ENCODE measurements around the gene HEPACAM.

HEPACAM gene

DNA sequence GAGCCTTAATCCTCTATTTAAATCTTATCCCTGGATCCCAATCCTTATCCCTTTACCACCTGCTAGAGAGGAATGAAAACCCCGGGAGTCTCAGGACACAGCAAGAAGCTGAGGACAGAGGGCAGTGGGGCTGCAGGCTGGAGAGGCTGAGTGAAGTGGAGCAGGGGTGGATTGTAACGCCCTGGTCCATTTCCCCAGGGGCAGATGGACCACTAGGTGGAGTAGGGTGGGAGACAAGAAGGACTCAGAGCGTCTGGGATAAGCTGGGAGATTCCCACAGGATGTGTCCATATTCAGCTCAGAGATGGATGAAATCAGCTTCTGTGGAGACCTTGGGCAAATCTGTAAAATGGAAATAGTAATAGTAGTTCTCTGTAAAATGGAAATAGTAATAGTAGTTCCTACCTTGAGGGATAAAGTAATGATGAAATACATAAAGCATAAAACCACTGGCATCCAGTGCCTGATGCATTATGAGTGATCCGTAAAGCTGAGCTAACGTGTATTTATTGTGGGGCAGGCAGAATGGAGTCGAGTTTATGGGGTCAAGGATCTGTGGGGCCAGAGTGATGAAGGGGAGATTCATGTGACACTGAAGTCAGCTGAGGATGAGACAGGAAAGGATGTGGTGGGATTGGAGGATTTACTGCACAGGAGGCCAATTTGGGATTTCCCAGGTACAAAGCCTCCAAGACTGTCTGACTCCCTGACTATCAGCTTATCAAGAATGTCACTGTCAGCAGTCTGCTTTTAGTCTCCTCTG is 36.3 kb downstream of the HEPACAM start:
- DNase-seq, result no peak

DNA sequence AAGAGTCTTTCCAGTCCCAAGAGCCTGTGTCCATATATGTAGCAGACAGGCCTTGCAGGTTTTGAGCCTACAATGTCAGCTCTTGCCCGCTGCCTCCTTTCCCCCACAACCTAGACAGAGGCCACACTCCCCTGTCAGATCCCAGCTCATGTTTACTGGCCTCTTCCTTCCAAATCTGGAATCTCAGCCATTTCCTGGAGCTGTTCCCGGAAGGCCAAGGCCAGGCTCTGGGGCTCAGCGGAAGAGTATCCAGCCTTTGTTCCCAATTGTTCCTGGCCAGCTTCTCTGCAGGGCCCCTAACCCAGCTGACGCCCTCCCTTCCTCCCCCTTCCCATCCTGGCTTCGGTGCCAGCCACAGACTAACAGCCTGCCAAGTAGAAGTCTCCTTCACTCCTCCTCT is 37.1 kb downstream of the HEPACAM start:
- DNase-seq, result no peak

- DNase-seq, result no peak
Measured at GRCh38 chr11:124898263-124898680, 37.6 kb downstream of the HEPACAM start.

- DNase-seq, result no peak
Measured at GRCh38 chr11:124897674-124898262, 38.1 kb downstream of the HEPACAM start, which contains the start of gene ROBO4. Gene ROBO4, minus strand, starts transcription at chr11:124897865. Its CDS starts 70 bp downstream, at chr11:124897795.

DNA sequence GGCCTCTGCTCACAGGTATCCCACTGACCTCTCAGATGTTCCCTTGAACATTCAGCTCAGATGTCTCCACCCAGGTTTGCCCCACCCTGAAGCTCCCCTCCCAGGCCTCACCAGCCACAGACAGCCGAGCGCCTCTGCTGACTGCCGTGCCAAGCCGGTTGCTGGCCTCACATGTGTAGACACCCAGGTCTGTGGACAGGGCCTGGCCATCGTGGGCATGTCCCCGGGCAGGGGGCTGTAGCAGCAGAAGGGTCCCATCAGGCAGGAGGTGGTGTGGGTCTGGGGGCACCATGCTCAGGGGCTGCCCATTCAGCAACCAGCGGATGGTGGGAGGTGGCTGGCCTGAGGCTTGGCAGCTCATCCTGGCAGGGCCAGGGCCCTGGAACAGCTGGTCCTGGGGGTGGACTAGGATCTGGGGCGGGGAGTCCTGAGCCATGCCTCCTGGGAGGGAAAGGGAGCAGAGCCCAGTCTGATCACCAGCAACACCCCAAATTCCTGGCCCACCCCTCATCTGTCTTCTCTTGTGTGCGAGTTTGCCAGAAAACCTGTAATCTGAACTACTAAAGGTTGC is 38.9 kb downstream of the HEPACAM start:
- DNase-seq, result no peak

GRCh38 chr11:124896071-124896750 is 39.6 kb downstream of the HEPACAM start:
- no peak for DNase-seq

DNA sequence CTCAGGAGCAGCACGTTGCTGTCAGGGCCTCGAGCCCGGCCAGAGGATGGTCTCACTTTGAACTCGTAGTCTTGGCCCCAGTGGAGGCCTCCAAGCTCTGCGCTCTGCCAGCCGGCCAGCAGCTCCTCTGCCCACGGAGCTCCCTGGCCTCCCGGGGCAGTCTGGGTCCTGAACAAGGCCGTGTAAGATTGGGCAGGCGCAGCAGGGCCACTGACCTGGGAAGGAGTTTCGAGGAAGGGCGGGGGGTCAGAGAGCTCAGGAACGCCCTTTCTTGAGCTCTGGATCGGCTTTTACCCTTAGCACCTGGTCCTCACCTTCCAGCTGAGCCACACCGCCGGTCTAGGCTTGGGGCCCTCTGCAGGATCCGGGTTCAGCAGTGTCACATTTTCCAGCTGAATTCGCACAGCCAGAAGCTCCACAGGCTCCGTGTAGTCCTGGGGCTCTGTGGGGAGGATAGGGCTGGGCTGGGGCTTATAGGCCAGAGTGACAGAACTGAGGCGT is 40.3 kb downstream of the HEPACAM start:
- DNase-seq, result no peak

GRCh38 chr11:124894606-124895430 is 41.0 kb downstream of the HEPACAM start:
- no peak for DNase-seq

DNA sequence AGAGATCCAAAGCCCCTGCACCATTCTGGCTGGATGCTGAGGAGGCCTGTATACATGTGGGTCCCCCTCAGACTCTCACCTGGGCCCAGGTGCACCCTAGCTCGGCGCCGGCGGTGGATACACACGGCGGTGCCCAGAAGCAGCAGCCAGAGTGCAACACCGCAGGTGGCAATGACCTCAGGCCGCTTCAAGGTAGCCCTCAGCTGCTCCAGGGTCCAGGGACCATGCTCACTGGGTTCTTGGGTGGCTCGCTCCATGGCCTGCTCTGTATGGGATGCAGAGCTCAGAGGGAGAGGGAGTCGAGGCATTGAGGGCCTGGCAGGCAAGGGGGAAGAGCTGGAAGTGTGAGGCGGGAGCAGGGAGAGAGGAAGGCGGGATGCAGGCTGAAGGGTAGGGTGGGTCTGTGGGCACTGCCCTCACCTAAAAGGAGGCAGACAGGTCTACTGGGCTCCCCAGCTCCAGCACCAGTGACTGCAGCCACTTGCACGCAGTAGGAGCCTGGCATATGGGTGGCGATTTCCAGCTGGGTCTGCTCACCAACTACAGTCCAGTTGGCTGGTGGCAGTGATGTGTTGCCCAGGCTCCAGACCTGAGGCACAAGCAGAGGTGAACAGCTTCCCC is 42.0 kb downstream of the HEPACAM start:
- DNase-seq, result no peak

GRCh38 chr11:124892750-124893454 is 42.9 kb downstream of the HEPACAM start:
- no peak for DNase-seq

DNA sequence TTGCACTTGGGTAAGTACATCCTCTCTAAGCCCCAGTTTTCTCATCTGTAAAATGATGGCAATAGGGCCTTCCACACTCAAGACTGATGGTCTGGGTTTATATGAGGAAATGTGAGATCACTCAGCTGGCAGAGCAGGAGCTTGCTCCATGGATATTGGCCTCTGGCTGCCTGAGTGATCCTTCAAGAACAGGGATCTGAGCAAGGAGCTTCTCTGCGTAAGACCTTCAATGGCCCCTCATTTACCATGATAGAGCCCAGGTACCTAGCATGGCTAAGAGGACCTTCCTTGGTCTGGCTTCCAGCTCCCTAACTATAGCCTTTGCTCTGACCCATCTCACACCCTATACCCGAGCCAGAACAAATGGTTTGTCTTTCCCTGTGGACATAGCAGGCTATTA is 43.7 kb downstream of the HEPACAM start:
- no peak for DNase-seq

- DNase-seq, result no peak
Measured at GRCh38 chr11:124891373-124891861, 44.4 kb downstream of the HEPACAM start.

- DNase-seq, result no peak
Measured at GRCh38 chr11:124890683-124891372, 45.0 kb downstream of the HEPACAM start.

DNA sequence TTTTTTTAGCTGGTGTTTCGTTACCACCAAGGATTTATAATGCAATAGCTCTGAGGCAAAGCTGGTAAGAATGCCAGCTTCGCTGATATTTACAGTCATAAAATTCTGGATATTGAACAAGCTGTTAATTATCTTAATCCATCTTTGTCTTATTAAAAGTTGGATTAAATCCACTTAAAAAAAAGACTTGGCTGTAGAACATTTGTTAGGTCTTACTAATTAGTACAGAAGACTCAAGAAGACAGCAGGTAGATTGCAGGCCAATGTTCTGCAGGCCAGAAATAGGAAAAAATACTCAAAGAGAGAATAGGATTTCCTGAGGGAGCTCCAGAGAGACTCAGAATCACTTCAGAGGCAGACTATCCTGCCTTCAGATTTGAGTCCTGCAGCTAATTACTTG is 45.7 kb downstream of the HEPACAM start:
- DNase-seq, result no peak

GRCh38 chr11:124889191-124890091 is 46.4 kb downstream of the HEPACAM start:
- DNase-seq, result no peak

DNA sequence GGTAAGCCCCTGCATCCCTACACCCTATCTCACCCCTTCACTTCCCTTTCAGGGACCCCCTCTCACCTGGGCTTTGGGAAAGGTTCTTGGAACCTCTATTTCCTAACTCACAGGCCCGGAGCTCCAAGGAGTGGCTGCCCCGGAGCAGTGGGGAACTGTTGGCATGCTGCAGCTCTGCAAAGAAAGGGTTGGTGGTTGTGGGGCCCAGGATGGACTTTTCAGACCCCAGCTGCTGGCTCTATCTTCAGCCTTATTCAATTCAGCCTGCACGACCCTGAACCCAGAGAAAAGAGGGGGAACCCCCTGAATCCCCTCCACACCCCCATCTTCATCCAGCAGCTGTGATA is 48.2 kb downstream of the HEPACAM start:
- DNase-seq, result no peak

DNA sequence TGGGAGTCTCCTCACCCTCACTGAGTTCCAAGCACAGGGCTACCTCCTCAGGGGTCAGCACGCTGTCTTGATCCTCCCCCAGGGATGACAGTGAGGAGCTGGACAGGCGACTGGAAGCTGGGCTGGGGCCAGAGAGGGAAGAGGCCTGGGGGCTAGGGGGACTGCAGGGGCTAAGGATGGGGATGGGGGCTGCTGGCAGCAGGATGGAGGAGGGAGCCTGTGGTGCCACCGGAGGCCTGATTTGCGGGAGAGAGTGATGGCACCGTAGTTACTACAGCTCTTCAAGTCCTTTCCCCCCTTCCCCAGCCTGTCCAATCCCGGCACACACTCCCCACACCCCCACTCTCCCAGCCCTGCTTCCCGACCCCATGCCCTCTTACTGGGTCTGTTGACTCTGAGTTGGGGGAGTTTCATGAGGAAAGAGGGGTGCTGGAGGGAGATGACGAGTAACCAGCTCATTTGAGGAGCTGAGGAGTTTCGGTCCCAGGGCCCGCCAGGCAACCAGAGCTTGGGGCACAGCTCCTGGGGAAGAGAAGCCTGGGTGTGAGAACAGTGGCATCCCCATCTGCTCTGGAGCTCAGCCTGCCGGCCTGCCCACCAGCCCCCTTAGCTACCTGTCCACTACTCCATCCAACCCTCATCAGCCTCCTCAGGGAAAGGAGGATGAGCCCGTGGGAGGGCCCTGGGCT is 48.7 kb downstream of the HEPACAM start:
- DNase-seq, result no peak

DNA sequence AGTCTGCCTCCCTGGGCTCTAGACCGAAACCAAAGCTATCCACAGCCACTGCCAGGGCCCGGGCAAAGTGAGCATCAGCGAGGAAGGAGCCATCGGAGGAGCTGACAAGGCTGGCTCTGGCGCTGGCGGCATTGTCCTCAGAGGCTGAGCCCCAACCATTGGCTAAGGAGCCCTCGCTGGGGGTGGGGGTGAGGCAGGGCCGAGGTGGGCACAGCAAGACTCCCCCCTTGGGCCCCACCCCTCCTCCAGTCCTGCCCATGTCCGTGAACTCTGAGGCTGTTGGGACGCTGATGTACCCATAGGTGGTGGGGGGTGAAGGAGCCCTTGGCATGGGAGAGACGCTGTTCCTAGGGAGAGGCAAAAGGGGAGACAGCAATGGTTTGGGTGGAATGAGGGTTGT is 49.4 kb downstream of the HEPACAM start:
- DNase-seq, result no peak

Measured in right kidney (tissue), 1 donor.